SK-N-SH (cell line): Measurements from ENCODE around the gene HTRA3. TPM values are rescaled to one million over a fixed set of nuclear protein-coding genes. Genes with fewer than 3 reads are reported as not detected.

Source experiments
- CTCF ChIA-PET: fragments of 300-600, 350-600 bp; formaldehyde crosslinking; extraction: SDS; loops from one replicate; lab custom pipeline; 2021; lab: Yijun Ruan, JAX
- POLR2A ChIA-PET: fragments of 350-600 bp; sonication (Branson Sonifier 250); formaldehyde crosslinking; extraction: SDS; loops from one replicate; lab custom pipeline; 2020; ENCODE audit warnings: antibody characterized with exemption, inconsistent platforms; lab: Yijun Ruan, JAX
- DNase-seq: peaks from one replicate; pipeline ENCODE4 v3.0.0; 2012
- H2AFZ ChIP-seq: fragments of 200-600 bp; sonication (generic); 2 replicates; pipeline ENCODE4 v1.8.1; 2016; ENCODE audit warnings: antibody characterized with exemption, mild to moderate bottlenecking, low read depth
- H3F3A ChIP-seq: fragments of 200-600 bp; sonication (generic); replicated peaks from 2 replicates; pipeline ENCODE3; 2016; ENCODE audit warnings: antibody characterized with exemption, mild to moderate bottlenecking; ENCODE audit not compliant: insufficient read depth
- H3K27ac ChIP-seq, 2 experiments: fragments of 200-500 bp in 1 of 2; fragments of 200-600 bp in 1 of 2; sonication (Bioruptor generic) in 1 of 2; sonication (generic), shearing (Covaris generic) in 1 of 2; 2 replicates each; pipeline versions ENCODE4 v1.5.1 to v1.6.1; 2014 to 2016; ENCODE audit warnings: low read depth in 2 of 2, inconsistent platforms in 1 of 2, low read length in 1 of 2, mild to moderate bottlenecking in 1 of 2, mixed read lengths in 1 of 2
- H3K27me3 ChIP-seq: fragments of 200-600 bp; sonication (generic), shearing (Covaris generic); 2 replicates; pipeline ENCODE4 v1.6.1; 2016; ENCODE audit warnings: mixed run types; ENCODE audit not compliant: insufficient read depth
- H3K36me3 ChIP-seq, 2 experiments: fragments of 200-500 bp in 1 of 2; fragments of 200-600 bp in 1 of 2; sonication (Bioruptor generic) in 1 of 2; sonication (generic) in 1 of 2; replicated peaks in 1 of 2; 2 replicates each; pipeline versions ENCODE3 to v1.5.1; 2014 to 2016; ENCODE audit warnings: low read length in 1 of 2, mild to moderate bottlenecking in 1 of 2; ENCODE audit not compliant: insufficient read depth in 2 of 2, control insufficient read depth in 1 of 2
- H3K4me1 ChIP-seq, 2 experiments: fragments of 200-500 bp in 1 of 2; fragments of 200-600 bp in 1 of 2; sonication (Bioruptor generic) in 1 of 2; sonication (generic), shearing (Covaris generic) in 1 of 2; 2 replicates each; pipeline versions ENCODE4 v1.5.1 to v1.6.1; 2014 to 2016; ENCODE audit warnings: low read depth in 1 of 2, low read length in 1 of 2, mixed run types in 1 of 2; ENCODE audit not compliant: insufficient read depth in 2 of 2, control insufficient read depth in 1 of 2
- H3K4me2 ChIP-seq: fragments of 200-600 bp; sonication (generic), shearing (Covaris generic); 2 replicates; pipeline ENCODE4 v1.6.1; 2017; ENCODE audit warnings: mixed run types
- H3K4me3 ChIP-seq, 2 experiments: fragments of 200-500 bp in 1 of 2; fragments of 200-600 bp in 1 of 2; sonication (Bioruptor generic) in 1 of 2; sonication (generic), shearing (Covaris generic) in 1 of 2; 2 replicates each; pipeline versions ENCODE4 v1.5.1 to v1.8.1; 2014 to 2016; ENCODE audit warnings: low read depth in 2 of 2, inconsistent platforms in 1 of 2, low read length in 1 of 2, mild to moderate bottlenecking in 1 of 2, mixed read lengths in 1 of 2, moderate library complexity in 1 of 2
- H3K79me2 ChIP-seq: fragments of 200-600 bp; sonication (generic); 2 replicates; pipeline ENCODE4 v1.8.1; 2017; ENCODE audit warnings: mild to moderate bottlenecking; ENCODE audit not compliant: insufficient read depth
- H3K9ac ChIP-seq: fragments of 200-600 bp; sonication (generic); 2 replicates; pipeline ENCODE4 v1.6.1; 2017; ENCODE audit warnings: mixed run types
- H3K9me2 ChIP-seq: fragments of 200-600 bp; sonication (generic); 2 replicates; pipeline ENCODE4 v1.6.1; 2017; ENCODE audit warnings: mixed run types
- H3K9me3 ChIP-seq: fragments of 200-600 bp; sonication (generic); 2 replicates; pipeline ENCODE4 v1.6.1; 2017; ENCODE audit warnings: mixed run types, mild to moderate bottlenecking, moderate library complexity
- H4K20me1 ChIP-seq: fragments of 200-600 bp; sonication (generic); 2 replicates; pipeline ENCODE4 v1.6.1; 2017; ENCODE audit warnings: mild to moderate bottlenecking, mixed run types; ENCODE audit not compliant: insufficient read depth
- GABPA ChIP-seq: IDR thresholded peaks from 2 replicates; pipeline ENCODE4 v1.4.0; 2012; ENCODE audit warnings: low read depth, mild to moderate bottlenecking
- GATA2 ChIP-seq: sonication (generic); formaldehyde crosslinking; IDR thresholded peaks from 2 replicates; pipeline ENCODE4 v1.5.0; 2020; ENCODE audit warnings: mild to moderate bottlenecking, missing genetic modification reagents
- MEF2A ChIP-seq: IDR thresholded peaks from 2 replicates; pipeline ENCODE4 v1.4.0; 2012; ENCODE audit warnings: low read depth, borderline replicate concordance
- MXI1 ChIP-seq: IDR thresholded peaks from 2 replicates; pipeline ENCODE4 v1.6.1; 2012; ENCODE audit warnings: mild to moderate bottlenecking, low read depth, low read length, improper control_type of control experiment
- NRF1 ChIP-seq: IDR thresholded peaks from 2 replicates; pipeline ENCODE4 v1.6.1; 2012; ENCODE audit warnings: low read depth, mild to moderate bottlenecking, low read length
- RAD21 ChIP-seq: IDR thresholded peaks from 2 replicates; pipeline ENCODE4 v1.6.1; 2012; ENCODE audit warnings: mild to moderate bottlenecking, low read length
- RCOR1 ChIP-seq: fragments of 150-350 bp; IDR thresholded peaks from 2 replicates; pipeline ENCODE4 v1.6.1; 2017; ENCODE audit warnings: antibody characterized with exemption, low read length
- RXRA ChIP-seq: IDR thresholded peaks from 2 replicates; pipeline ENCODE4 v1.4.0; 2012; ENCODE audit warnings: low read depth, mild to moderate bottlenecking, borderline replicate concordance
- TAF1 ChIP-seq: IDR thresholded peaks from 2 replicates; pipeline ENCODE4 v1.6.1; 2012; ENCODE audit warnings: low read depth, mild to moderate bottlenecking, low read length, moderate library complexity, borderline replicate concordance
- TCF12 ChIP-seq: IDR thresholded peaks from 2 replicates; pipeline ENCODE4 v1.4.0; 2012
- WGBS: methylation state at CpG from one replicate; pipeline ENCODE4 v1.1.6; 2017; ENCODE audit warnings: low lambda C conversion rate; 5-methylcytosine and 5-hydroxymethylcytosine counted together
- polyA plus RNA-seq, 3 experiments: library from polyadenylated mRNA; depleted of rRNA; stranded (reverse); fragments of >200 nt; gene quantifications; 2 replicates each; pipeline ENCODE4 v1.2.3, GENCODE V29; 2012
- TF ChIP-seq, protein P1 (sequence below): fragments of 200-600 bp; sonication (generic); IDR thresholded peaks from 2 replicates; pipeline ENCODE4 v1.6.1; 2017; ENCODE audit warnings: antibody characterized with exemption, mild to moderate bottlenecking, moderate library complexity
- TF ChIP-seq, protein P2 (sequence below): IDR thresholded peaks from 2 replicates; pipeline ENCODE4 v1.4.0; 2012; ENCODE audit warnings: low read depth, borderline replicate concordance
- TF ChIP-seq, protein P3 (sequence below): fragments of 150-350 bp; IDR thresholded peaks from 2 replicates; pipeline ENCODE4 v1.6.1; 2017; ENCODE audit warnings: antibody characterized with exemption, low read length, low read depth, borderline replicate concordance
- TF ChIP-seq, protein P4 (sequence below): IDR thresholded peaks from 2 replicates; pipeline ENCODE4 v1.4.0; 2012; ENCODE audit warnings: low read depth
- TF ChIP-seq, protein P5 (sequence below): IDR thresholded peaks from 2 replicates; pipeline ENCODE4 v1.6.1; 2012; ENCODE audit warnings: mild to moderate bottlenecking, low read depth, low read length, moderate library complexity

HTRA3 gene
- polyA plus RNA-seq, 1 of the 3 experiments (the other 2 are of a cell fraction), result 0.05 TPM

DNA sequence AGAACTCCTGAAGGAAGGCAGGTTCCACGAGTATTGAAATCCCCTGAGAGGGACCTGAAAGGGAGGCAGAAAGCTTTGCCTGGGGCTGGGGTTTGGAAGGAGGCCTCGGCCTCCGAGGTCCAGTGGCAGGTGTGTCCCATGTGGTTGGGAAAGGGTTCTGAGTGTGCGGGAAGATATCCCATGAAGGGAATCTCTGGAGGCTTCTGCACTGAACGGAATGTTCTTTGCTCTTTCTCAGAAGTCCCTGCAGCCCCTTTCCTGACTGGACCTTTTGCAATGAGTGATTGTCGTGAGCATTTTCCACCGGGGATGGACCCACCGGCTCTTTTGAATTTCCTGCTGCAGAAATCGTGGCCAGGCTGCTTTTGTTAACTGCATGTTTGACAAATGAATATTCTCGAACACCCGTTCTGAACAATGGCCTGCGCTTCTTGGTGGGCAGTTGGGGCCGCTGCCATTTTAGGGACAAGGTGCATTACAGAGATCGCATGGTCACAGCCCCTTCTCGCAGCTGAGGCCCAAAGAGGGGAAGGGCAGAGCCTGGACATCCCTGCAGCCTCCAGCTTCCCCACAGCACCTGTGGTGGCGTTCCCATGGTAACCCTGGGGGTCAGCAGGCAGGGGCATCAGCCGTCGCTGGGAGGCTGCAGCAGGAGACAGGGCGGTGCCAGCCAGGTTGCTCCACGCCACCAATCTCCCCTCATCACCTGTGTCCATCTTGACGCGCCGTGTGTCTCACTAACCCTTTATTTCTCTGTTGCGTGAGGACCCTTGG lies 18.3 kb upstream of the HTRA3 start:
- Histone ChIP-seq H3K79me2 (no peaks in the 10 kb centered on the region), H3K9me3 (no peaks in the 10 kb centered on the region), H4K20me1 (no peaks in the 10 kb centered on the region), H3K9ac (no peak overlapping the region), H3K27me3 (no peaks in the 10 kb centered on the region), H3K36me3 (no peaks in the 10 kb centered on the region), H3K4me2 (no peak overlapping the region), H3K4me3 (no peak overlapping the region)
- ChIA-PET CTCF (interaction anchor here (1.8 to 3.2 kb wide), 2 partner anchors 9 to 152 kb away, joined by 6 to 12 read pairs; no protein-coding TSS in a partner anchor), POLR2A (no interaction called here)
- DNase-seq, result no peak
- TF ChIP-seq NRF1 (no peak), GATA2 (CRISPR knock-in tag) (no peak), RAD21 (no peak)
- TF ChIP-seq, protein P1, sequence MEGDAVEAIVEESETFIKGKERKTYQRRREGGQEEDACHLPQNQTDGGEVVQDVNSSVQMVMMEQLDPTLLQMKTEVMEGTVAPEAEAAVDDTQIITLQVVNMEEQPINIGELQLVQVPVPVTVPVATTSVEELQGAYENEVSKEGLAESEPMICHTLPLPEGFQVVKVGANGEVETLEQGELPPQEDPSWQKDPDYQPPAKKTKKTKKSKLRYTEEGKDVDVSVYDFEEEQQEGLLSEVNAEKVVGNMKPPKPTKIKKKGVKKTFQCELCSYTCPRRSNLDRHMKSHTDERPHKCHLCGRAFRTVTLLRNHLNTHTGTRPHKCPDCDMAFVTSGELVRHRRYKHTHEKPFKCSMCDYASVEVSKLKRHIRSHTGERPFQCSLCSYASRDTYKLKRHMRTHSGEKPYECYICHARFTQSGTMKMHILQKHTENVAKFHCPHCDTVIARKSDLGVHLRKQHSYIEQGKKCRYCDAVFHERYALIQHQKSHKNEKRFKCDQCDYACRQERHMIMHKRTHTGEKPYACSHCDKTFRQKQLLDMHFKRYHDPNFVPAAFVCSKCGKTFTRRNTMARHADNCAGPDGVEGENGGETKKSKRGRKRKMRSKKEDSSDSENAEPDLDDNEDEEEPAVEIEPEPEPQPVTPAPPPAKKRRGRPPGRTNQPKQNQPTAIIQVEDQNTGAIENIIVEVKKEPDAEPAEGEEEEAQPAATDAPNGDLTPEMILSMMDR, result no peak
- TF ChIP-seq, protein P2, sequence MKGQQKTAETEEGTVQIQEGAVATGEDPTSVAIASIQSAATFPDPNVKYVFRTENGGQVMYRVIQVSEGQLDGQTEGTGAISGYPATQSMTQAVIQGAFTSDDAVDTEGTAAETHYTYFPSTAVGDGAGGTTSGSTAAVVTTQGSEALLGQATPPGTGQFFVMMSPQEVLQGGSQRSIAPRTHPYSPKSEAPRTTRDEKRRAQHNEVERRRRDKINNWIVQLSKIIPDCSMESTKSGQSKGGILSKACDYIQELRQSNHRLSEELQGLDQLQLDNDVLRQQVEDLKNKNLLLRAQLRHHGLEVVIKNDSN, result no peak
- TF ChIP-seq, all 33 proteins: peak for 0
- WGBS, result 84% methylated on average over 22 of the region's 24 CpGs
- Histone ChIP-seq H3F3A (no peaks in the 10 kb centered on the region), H3K9me2 (no peaks in the 10 kb centered on the region), H3K4me1 (peaks cover 0 to 7% of the 10 kb centered on the region in 2 experiments; a peak in 1 of 4 replicates), H2AFZ (no peak overlapping the region), H3K27ac (no peak overlapping the region)

DNA sequence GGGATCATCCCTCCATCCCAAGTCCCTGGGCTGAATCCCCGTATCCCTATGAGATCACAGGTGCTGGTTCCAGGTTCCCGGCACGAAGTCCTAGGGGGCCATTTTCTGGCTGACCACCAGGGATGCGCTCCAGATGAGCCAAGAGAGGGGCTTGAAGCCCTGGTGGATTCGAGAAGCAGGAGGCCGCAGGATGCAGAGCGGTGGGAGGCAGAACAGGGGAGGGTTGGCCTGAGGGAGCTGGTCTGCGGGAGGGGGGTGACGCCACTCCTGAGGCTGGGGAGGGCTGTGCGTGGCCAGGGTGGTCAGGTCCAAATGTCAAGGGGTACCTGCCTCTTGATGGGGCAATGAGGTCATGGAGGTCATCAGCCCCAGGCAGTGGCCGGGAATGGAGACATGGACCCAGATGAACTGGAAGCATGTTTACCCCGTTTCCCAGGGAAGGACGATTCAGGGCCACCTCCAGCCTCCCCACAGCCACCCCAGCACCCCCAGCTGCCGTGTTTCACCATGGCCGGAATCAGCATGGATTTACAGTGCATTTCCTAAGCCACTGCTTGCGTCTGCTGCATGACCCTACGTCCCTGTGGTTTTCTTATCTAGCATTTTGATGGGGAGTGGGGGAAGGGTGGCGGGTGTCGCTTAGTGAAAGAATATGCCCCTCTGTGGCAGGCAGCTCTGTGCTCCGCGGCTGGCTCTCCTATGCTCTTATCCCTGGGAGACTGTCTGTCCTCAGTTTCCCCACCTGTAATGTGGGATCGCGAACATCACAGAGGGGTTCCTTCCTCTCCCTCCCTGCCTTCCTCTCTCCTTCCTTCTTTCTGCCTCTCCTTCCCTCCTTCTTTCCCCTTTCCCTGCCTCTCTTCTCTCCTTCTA lies 17.0 kb upstream of the HTRA3 start:
- Histone ChIP-seq H3K27me3 (no peaks in the 10 kb centered on the region), H2AFZ (no peak overlapping the region), H3K36me3 (no peaks in the 10 kb centered on the region), H3K27ac (no peak overlapping the region), H3K9me3 (no peaks in the 10 kb centered on the region), H3K4me2 (no peak overlapping the region), H3F3A (no peaks in the 10 kb centered on the region), H3K79me2 (no peaks in the 10 kb centered on the region), H3K9me2 (no peaks in the 10 kb centered on the region), H3K4me3 (no peak overlapping the region), H4K20me1 (no peaks in the 10 kb centered on the region), H3K4me1 (peaks cover 0 to 7% of the 10 kb centered on the region in 2 experiments; a peak in 1 of 4 replicates), H3K9ac (no peak overlapping the region)
- ChIA-PET CTCF (interaction anchor here (1.0 to 3.2 kb wide), 2 partner anchors 10 to 151 kb away, joined by 4 to 12 read pairs; no protein-coding TSS in a partner anchor), POLR2A (interaction anchor here (0.6 kb wide), 1 partner anchor 10 kb away, joined by 3 read pairs; no protein-coding TSS in a partner anchor)
- WGBS, result 70% methylated on average over 13 of the region's 23 CpGs
- DNase-seq, result no peak
- TF ChIP-seq GABPA (no peak), TCF12 (no peak), RXRA (no peak), MEF2A (no peak), MXI1 (no peak), RCOR1 (no peak), TAF1 (no peak)
- TF ChIP-seq, protein P3, sequence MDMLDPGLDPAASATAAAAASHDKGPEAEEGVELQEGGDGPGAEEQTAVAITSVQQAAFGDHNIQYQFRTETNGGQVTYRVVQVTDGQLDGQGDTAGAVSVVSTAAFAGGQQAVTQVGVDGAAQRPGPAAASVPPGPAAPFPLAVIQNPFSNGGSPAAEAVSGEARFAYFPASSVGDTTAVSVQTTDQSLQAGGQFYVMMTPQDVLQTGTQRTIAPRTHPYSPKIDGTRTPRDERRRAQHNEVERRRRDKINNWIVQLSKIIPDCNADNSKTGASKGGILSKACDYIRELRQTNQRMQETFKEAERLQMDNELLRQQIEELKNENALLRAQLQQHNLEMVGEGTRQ, result no peak
- TF ChIP-seq, protein P2, result no peak
- TF ChIP-seq, protein P4, sequence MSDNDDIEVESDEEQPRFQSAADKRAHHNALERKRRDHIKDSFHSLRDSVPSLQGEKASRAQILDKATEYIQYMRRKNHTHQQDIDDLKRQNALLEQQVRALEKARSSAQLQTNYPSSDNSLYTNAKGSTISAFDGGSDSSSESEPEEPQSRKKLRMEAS, result no peak
- TF ChIP-seq, protein P5, sequence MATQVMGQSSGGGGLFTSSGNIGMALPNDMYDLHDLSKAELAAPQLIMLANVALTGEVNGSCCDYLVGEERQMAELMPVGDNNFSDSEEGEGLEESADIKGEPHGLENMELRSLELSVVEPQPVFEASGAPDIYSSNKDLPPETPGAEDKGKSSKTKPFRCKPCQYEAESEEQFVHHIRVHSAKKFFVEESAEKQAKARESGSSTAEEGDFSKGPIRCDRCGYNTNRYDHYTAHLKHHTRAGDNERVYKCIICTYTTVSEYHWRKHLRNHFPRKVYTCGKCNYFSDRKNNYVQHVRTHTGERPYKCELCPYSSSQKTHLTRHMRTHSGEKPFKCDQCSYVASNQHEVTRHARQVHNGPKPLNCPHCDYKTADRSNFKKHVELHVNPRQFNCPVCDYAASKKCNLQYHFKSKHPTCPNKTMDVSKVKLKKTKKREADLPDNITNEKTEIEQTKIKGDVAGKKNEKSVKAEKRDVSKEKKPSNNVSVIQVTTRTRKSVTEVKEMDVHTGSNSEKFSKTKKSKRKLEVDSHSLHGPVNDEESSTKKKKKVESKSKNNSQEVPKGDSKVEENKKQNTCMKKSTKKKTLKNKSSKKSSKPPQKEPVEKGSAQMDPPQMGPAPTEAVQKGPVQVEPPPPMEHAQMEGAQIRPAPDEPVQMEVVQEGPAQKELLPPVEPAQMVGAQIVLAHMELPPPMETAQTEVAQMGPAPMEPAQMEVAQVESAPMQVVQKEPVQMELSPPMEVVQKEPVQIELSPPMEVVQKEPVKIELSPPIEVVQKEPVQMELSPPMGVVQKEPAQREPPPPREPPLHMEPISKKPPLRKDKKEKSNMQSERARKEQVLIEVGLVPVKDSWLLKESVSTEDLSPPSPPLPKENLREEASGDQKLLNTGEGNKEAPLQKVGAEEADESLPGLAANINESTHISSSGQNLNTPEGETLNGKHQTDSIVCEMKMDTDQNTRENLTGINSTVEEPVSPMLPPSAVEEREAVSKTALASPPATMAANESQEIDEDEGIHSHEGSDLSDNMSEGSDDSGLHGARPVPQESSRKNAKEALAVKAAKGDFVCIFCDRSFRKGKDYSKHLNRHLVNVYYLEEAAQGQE, result no peak
